Posterior cingulate gyrus (tissue), 11 donors: ENCODE measurements around the gene PER1.
A peak's percentile ranks its signal among the peaks of the same experiment; 100 is the strongest.
"Not testable (repeated sequence)": the region's sequence is repeated elsewhere in the genome, so short reads cannot be mapped to it uniquely, and the experiment has no call there.

Experiments used
- DNase-seq, 10 donors: peaks; one replicate each; pipeline versions ENCODE4 v3.0.0 to v3.0.0-alpha.2; 2020 to 2021; ENCODE audit warnings: mixed read lengths in 3 of 10
- intact Hi-C: fragments of 100-400 bp; cut with DNase I; formaldehyde crosslinking; loops from one replicate; pipeline ENCODE4 v1.15.1; 2023

Gene PER1

DNA sequence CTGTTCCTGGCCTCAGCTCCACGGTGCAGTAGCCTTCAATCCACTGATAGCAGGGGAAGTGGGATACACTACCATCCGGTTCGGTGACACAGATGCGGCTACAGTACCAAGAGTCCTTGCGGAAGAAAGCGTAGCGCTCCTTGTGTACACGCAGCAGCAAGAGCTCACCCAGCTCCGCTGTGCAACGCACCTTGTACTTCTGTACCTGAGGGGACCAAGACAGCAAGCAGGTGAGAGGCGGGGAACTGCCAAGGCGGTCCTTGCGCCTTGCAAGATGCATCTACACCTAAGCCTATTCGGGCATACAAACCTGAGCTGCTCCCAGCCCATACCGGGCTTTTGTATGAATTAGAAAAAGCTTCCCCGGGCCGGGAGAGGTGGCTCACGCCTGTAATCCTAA, 35.4 kb downstream of the PER1 start:
- intact Hi-C loops = no loop called here
- no peak for DNase-seq

DNA sequence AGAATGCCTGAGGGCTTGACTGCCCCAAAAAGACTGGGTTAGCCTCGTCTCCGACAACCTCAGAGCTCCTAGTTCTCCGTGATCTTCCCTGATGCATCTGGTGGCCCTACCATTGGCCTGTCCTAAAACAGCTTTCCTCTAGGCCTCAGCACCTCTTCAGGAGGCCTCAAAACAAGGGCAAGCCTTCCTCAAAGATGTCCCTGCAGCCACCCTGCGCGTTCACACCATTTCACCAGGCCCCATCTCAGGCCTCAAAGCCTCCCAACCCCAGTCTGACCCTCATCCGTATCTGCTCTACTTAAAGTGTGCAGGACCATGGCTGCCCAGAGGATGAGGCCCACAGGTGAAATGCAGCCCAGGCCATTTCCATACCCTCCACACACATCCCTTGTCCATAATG, 41.3 kb downstream of the PER1 start:
- intact Hi-C loops = no loop called here
- DNase-seq = peak in 1 of 10 donors; percentile 35

DNA sequence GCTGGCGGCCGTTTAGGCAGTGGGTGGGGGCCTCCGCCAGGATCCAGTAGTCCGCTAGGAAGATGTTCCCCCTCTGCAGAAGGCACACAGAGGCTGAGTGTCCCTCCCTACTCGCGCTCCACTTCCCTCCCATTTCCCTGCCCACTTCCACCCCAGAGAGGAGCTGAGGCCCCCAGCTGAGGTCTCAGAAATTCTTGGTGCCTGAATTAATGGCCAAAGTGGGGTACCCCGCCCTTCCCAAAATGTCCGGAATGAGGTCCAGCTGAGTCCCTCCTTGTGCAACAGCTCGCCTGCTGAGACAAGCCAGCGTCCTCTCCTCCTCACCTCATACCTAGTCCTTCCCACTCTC, 41.8 kb downstream of the PER1 start:
- DNase-seq = no peak
- intact Hi-C loops = no loop called here

DNA sequence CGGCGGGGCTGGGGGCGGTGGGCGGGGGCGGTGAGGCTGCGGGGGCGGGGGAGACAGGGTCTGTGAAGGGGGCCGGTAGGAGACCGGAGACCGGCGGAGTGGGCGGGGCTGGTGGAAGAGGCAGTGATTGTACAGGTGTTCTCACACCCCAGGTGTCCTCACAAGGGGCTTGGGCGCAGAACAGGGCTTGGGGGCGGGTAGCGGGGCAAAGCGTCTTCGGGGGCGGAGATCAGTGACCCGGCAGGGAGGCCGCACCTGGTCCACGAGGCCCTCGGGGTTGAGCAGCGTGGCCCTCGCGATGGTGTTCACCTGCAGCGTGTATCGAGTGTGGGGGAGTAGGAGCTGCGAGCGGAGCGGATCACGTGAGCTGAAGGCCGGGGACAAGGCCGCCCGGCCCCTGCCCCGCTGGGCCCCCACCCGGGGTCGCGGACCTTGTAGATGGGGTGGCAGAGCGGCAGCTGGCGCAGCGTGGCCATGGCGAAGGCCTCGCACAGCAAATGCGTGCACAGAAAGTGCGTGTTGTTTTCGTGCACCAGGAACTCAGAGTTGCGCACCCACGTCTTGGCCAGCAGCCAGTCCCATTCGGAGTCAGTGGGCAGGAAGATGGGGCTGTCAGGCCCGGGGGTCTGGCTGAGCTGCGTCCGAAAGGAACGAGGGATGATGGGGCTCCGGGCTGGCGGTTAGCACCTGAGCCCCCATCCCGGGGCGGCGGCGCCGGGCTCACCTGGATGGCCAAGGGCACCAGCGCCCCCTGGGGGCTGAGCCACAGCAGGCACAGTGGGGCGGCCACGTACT, 42.3 kb downstream of the PER1 start:
- DNase-seq = peak in 6 of 10 donors; percentile 36 to 93 (median 53)
- intact Hi-C loops = no loop called here

- intact Hi-C loops = no loop called here
Observed at GRCh38 chr17:8108972-8109660, 43.1 kb downstream of the PER1 start.

GRCh38 chr17:8106980-8107379, 45.2 kb downstream of the PER1 start:
- intact Hi-C loops = not testable (repeated sequence)

More at GRCh38 chr17:8108972-8109660, 43.1 kb downstream of the PER1 start:
- no peak for DNase-seq

GRCh38 chr17:8105957-8106398, 46.2 kb downstream of the PER1 start:
- DNase-seq = peak in 1 of 10 donors; percentile 5
- intact Hi-C loops = no loop called here

More at GRCh38 chr17:8106980-8107379, 45.2 kb downstream of the PER1 start:
- DNase-seq = not testable (repeated sequence)

GRCh38 chr17:8104911-8105310, 47.3 kb downstream of the PER1 start:
- DNase-seq = peak in 1 of 10 donors; percentile 24
- intact Hi-C loops = no loop called here

DNA sequence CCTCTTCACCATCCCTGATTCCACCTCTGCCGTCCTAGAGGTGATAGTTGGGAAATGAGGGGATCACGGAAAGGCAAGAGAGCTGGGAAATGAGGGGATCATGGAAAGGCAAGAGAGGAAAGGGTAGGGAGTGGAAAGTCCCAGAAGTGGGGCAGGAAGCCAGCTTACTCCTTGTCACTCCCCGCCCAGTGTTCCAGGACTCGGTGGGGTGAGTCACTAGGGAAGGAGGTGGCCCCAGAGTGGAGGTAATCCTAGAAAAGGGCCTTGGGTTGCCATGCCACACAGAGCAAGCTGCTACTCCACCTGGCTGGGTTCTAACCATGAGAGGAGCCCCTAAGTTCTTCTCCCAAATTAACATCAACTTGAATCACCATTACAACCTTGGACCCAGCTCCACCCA, 48.7 kb downstream of the PER1 start:
- peak in 1 of 10 donors; percentile 25 for DNase-seq
- intact Hi-C loops = no loop called here

- intact Hi-C loops = no loop called here
- no peak for DNase-seq
Observed at GRCh38 chr17:8101721-8102120, 50.5 kb downstream of the PER1 start.

- no peak for DNase-seq
- intact Hi-C loops = no loop called here
Observed at GRCh38 chr17:8100763-8101162, 51.4 kb downstream of the PER1 start.

DNA sequence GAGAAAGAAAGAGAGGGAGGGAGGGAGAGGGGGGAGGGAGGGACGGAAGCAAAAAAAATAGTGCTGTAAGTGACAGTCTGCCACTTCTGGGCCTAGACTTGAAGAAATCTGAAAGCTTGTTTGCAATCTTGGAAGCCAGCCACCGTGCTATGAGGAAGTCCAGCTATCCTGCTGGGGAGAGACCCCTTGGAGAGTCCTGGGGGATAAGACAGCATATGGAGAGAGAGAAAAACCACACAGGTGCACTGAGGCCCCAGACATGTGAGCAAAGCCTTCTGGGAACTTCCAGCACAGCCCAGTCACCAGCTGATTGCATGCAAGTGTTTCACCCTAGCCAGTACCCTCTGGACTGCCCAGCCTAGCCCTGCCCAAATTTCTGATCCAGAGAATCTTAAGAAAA, 52.1 kb downstream of the PER1 start:
- DNase-seq = no peak
- intact Hi-C loops = no loop called here

DNA sequence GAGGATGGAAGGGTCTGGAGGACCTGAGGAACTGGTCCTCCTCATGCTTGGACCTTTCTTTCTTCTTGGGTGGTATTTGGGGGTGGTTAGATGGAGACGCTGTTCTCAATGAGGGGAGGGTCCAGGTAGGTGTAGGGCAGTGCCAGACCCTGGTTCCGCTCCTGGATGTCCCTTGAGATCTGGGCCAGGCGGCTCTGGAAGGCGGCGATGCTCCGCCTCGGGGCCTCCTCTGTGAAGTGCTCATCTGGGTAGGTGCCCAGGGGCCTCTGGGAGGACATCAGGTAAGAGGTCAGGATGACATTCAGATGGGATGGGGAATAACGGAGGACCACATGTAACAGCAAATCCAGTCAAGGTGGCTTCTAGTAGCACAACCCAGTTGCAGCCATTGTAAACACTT, 55.7 kb downstream of the PER1 start:
- intact Hi-C loops = no loop called here
- DNase-seq = no peak

- intact Hi-C loops = no loop called here
- no peak for DNase-seq
Observed at GRCh38 chr17:8095361-8095760, 56.8 kb downstream of the PER1 start.

- DNase-seq = peak in 1 of 10 donors; percentile 43
- intact Hi-C loops = no loop called here
Observed at GRCh38 chr17:8091033-8091687, 61.0 kb downstream of the PER1 start.
